CD4-positive, alpha-beta T cell treated with Interleukin-12 subunit alpha and Interleukin-12 subunit beta, for 1 hour (primary cell): ENCODE measurements around the gene MAPK10.
"Not testable (repeated sequence)": the region's sequence is repeated elsewhere in the genome, so short reads cannot be mapped to it uniquely, and the experiment has no call there.

Experiments
- DNase-seq: peaks from one replicate; pipeline ENCODE4 v3.0.0-alpha.2; 2020

Gene MAPK10

DNA sequence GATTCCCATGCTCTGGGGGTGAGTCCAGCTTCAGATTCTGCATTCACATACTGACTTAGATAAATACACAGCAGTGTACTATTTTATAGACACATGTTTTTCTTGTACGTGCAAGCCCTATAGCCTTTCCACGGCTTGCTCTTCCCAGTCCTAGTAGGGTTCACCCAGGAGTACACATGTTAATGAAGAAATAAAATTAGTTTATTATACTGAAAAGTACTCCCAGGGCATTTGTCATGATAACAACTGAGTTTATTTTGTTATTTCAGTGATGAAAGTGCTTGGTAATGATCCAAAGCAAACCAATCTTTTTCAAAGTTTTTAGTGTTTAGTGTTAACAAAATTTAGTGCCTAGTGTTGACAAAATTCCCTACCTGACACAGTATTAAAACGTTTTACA lies 21.3 kb downstream of the MAPK10 start:
- no peak for DNase-seq

DNA sequence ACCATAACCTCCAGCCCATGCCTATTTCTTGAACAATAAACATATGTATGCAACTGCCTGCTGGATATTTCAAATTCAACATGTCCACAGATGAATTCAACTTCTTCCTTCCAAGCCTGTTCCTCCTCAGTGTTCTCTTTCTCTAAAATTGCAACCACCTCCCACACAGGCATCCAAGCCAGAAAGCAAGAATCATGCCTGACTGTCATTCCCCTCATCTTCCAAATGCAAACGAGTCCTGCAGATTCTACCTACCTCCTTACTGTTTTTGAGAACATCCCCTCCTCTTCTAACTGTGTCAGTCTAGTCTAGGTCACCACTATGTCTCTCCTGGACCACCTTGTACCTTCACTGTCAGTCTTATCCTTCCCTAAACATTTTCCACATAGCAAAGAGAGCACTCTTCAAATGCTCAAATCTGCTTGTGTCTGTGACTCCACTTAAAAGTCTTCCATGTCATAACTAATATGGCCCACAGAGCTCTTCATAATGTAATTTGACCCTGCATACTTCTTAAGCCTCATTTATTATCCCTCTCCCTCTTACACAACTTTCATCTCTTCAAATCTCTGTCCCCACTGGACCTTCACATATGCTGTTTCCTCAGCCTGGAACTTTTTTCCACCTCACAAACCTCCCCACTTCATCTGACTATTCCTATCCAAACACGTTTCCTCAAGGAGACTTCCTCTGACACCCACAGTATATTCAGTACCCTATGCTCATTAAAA lies 25.7 kb downstream of the MAPK10 start:
- no peak for DNase-seq

GRCh38 chr4:86333236-86333635 lies 26.6 kb downstream of the MAPK10 start:
- no peak for DNase-seq

GRCh38 chr4:86330961-86331742 lies 28.7 kb downstream of the MAPK10 start:
- no peak for DNase-seq

- DNase-seq: not testable (repeated sequence)
Observed at GRCh38 chr4:86330411-86330810, 29.4 kb downstream of the MAPK10 start.

DNA sequence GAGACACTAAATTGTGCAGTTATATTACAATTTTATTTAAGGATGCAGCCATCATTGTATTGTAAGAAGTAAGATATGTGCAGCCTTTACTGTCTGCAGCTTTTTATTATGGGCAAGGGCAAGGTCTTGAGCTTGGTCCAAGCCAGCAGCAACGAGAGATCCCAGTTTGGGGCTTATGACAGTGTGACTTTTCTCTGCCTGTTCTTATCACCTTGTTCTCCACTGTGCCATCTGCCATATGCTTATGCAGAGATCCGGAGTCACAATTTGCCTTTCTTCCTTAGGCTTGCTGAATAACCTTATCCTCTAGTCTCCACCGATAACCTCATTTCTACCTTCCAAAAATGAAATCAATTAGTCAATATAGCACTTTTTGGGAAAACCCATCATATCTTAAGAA lies 30.4 kb downstream of the MAPK10 start:
- DNase-seq: no peak

DNA sequence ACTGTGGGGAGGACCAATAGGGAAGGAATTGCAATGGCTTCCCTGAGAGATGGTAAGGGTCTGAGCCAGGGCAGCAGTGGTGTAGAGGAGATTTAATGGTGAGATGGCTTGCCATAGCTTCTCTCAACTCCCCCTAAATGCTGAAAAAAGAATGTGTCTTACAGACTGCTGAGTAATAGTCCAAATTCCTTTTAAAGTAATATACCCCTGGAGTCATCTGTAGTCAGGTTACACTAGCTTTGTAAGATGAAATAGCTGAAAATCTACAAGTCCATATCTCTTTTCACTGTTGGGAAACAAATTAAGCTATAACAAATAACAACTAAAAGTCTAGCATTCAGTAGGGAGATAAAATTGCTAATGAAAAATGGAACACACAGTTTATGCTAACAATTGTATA lies 33.5 kb downstream of the MAPK10 start:
- no peak for DNase-seq

DNA sequence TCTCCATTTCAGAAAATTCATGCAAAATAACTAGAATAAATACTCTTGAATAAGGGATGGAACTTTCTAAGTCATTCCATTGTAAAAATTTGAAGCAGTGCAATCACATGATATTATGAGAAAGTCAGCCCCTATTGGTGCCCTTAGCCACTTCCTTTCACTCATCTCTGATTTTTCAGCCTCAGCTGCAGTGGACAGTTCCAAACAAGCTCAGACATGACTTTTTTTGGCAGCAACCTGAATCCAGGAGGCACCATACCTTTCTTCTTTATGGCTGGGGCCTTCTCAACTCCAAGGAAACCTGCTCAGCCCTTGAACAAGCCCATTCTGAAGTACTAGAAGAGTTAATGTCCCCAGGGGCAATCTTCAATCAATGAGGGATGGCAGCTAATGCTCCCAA lies 40.5 kb downstream of the MAPK10 start:
- DNase-seq: no peak

- no peak for DNase-seq
Observed at GRCh38 chr4:86315579-86315978, 44.3 kb downstream of the MAPK10 start.

DNA sequence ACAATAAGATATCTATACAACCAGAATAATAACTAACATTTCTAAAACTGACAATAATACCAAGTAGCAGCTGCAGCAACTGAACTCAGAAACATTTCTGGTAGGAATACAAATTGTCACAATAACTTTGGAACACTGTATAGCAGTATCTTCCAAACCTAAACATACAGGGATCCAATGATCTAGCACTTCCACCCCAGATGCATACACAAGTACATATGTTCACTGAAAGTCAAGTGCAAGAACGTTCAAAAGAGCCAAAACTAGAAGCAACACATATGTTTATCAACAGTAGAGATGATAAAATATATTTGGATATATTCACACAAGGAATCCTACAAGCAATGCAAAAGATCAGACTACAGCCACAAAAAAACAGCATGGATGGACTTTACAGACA lies 46.2 kb downstream of the MAPK10 start:
- no peak for DNase-seq

DNA sequence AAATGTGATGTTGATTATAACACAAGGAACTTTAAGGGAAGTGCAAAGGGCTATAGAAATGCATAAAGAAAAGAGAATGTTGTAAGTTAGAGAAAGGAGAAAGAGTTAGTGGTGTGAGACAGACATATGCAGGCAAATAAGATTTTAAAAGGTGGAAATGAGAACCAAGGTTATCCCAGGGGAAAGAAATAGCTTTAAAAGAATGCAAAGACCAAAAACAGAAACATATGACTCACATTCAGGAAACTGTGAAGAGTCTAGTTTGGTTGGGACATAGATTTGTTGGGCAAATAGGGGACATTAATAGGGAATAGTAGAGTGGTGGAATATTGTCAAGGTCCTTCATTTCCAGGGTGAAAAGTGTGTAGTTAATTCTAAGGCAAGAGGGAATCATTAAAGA lies 52.4 kb downstream of the MAPK10 start:
- DNase-seq: no peak

- DNase-seq: no peak
Observed at GRCh38 chr4:86306816-86307215, 53.0 kb downstream of the MAPK10 start.

- no peak for DNase-seq
Observed at GRCh38 chr4:86302830-86303229, 57.0 kb downstream of the MAPK10 start.

GRCh38 chr4:86302251-86302650 lies 57.6 kb downstream of the MAPK10 start:
- no peak for DNase-seq

DNA sequence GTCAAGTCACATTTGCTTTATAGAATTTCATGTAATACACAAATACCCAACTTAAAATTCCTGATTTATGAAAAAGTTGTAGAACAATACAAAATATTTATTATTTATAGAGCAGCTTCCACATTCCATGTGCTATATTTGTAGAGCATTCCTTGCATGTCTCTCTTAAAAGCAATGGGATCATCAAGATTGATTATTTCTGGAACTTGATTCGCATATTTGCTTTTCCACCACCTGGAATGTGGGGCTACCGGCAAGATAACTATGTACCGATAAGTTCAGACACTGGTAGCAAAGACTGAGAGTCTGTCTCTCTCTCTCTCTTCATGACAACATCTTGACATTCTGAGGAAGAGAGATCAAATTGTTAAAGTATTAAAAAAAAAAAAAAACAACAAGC lies 59.3 kb downstream of the MAPK10 start:
- DNase-seq: no peak

DNA sequence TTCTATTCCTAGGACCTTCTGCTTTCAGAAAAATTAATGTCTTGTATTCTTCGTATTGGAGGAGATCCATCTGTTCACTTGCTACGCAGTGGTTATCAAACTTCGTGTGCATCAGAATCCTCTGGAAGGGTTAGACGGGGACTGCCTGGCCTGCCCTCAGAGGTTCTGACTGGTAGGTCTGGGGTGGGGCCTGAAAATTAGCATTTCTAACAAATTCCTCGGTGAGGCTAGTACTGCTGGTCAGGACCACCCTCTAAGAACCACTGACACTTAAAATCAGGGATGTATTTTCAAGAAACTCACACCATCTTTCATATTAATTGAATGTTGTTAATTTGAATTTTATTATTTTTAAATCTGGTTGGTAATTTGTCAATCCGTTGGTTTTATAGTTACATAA lies 63.0 kb downstream of the MAPK10 start:
- DNase-seq: no peak

- DNase-seq: no peak
Observed at GRCh38 chr4:86294883-86295282, 65.0 kb downstream of the MAPK10 start.

GRCh38 chr4:86291180-86291579 lies 68.7 kb downstream of the MAPK10 start:
- no peak for DNase-seq

DNA sequence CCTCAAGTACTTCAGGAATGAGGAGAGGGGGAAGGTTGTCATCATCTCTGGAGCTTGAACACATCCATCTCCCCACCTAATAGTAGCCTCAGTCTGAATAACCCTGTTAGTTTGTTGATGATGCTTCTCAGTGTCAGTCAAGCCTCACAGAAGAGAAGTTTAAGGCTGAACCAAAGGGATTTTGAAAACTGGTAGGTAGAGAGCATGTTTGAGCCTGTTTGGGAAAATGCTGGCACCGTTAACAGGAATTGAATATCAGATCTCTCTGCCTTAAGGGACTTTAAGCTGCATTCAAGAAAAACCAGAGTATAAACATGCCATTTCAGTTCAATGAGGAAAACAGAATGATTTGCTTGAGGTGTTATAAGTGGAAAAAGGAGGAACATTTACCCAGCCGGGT lies 73.1 kb downstream of the MAPK10 start:
- no peak for DNase-seq

- no peak for DNase-seq
Observed at GRCh38 chr4:86283371-86283770, 76.5 kb downstream of the MAPK10 start.

DNA sequence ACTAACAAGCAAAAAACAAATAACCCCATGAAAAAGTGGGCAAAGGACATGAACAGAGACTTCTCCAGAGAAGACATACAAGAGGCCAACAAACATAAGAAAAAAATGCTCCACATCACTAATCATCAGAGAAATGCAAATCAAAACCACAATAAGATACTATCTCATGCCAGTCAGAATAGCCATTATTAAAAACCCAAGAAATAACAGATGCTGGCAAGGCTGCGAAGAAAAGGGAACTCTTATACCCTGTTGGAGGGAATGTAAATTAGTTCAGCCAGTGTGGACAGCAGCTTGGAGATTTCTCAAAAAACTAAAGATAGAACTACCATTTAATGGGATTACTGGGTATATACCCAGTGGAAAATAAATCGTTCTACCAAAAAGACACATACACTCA lies 79.6 kb downstream of the MAPK10 start:
- no peak for DNase-seq

- no peak for DNase-seq
Observed at GRCh38 chr4:86279293-86279960, 80.4 kb downstream of the MAPK10 start.

DNA sequence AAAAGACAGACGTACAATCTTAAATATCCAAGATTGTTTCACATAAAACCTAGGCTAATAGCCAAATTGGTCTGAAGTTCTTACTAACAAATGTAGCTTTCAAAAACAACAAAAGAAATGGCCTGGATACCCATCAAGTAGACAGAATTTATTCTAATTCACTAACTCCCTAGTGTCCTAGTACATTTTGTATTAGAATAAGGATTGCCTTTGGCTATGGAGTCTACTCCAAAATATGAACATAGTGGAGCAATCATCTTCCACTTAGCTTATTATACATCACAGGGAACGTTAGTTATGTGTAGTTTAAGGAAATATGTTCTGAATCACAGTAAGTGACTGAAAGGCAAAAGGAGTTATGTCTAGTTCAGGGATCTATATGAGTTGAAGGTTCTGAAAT lies 81.7 kb downstream of the MAPK10 start:
- DNase-seq: no peak

DNA sequence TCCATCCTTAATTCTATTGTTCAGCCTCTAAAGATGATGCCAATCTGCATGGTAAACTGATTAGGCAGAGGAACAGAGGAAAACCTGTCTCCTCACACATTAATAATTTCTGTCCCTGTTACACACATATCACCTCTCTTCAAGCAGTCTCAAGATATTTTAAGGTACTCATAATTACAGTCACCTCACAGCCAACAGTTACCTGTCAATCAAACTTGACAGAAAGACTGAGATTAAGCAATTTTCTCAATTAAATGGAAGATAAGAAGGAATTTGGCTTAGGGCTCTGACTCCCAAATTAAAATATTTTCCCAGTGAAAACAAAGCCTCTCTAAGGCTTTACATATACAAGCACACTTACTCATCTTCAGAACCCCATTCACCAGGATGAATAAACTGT lies 85.2 kb downstream of the MAPK10 start:
- no peak for DNase-seq
